ENCODE measurements around the gene INPP5A.

The INPP5A gene

GRCh38 chr10:132577350-132578003 lies 39.9 kb downstream of the INPP5A start:
- DNase-seq (ENCODE audit: extremely low spot score) = no peak
- no peak for TF ChIP-seq CTCF (IDR thresholded peaks at IDR 0.05; ENCODE audit: control extremely low read depth, extremely low read depth, low read depth, missing control alignments)
- CTCF ChIA-PET = no interaction called here
- POLR2A ChIA-PET = no interaction called here

- ChIA-PET CTCF (no interaction called here), POLR2A (no interaction called here)
- DNase-seq (ENCODE audit: extremely low spot score) = no peak
- TF ChIP-seq CTCF (IDR thresholded peaks at IDR 0.05; ENCODE audit: control extremely low read depth, extremely low read depth, low read depth, missing control alignments) = no peak
Measured at GRCh38 chr10:132578287-132578951, 40.8 kb downstream of the INPP5A start.

DNA sequence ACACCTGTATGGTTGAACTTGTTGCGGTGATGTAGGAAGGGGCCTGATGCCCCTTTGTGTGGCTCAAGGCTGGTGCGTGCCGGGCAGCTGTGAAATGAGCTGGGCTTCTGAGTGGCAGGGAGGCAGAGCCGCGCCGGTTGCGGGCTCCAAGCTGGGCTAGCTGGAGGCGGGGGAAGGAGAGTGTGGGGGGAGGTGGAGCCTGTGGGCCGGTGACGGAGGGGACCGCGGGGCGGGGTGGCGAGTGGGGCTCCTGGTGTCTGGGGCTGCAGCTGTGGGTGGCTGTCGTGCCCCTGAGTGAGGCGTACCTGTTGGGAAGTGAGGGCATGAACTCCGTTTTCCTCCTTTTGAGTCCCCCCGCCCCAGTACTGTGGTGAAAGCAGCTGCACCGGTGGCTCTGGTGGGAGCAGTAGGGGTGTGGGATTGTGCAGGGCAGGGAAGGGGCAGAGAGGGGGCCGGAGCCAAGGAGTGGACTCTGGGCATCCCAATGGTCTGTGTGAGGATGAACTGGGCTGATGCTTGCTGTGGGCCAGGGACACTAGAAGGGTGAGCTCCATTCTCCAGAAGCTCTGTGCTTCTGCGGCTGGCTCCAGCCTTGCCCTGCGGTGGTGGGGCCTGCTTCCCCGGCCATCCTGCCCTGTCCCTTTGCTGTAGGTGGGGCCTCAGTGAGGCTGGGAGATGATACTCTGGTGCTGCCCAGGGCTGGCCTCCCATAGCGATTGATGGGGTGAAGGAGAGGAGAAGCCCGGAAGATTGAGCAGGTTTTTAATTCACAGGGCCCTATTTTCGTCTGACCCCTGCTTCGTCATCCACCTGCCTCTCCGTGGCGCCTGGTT lies 41.7 kb downstream of the INPP5A start:
- CTCF ChIA-PET = no interaction called here
- DNase-seq (ENCODE audit: extremely low spot score) = no peak
- TF ChIP-seq CTCF (IDR thresholded peaks at IDR 0.05; ENCODE audit: control extremely low read depth, extremely low read depth, low read depth, missing control alignments) = no peak
- POLR2A ChIA-PET = no interaction called here

- ChIA-PET CTCF (no interaction called here), POLR2A (no interaction called here)
- DNase-seq (ENCODE audit: extremely low spot score) = no peak
- TF ChIP-seq CTCF (IDR thresholded peaks at IDR 0.05; ENCODE audit: control extremely low read depth, extremely low read depth, low read depth, missing control alignments) = no peak
Measured at GRCh38 chr10:132580143-132580542, 42.6 kb downstream of the INPP5A start.

- ChIA-PET CTCF (no interaction called here), POLR2A (no interaction called here)
- DNase-seq (ENCODE audit: extremely low spot score) = no peak
- no peak for TF ChIP-seq CTCF (IDR thresholded peaks at IDR 0.05; ENCODE audit: control extremely low read depth, extremely low read depth, low read depth, missing control alignments)
Measured at GRCh38 chr10:132580617-132581016, 43.0 kb downstream of the INPP5A start.

DNA sequence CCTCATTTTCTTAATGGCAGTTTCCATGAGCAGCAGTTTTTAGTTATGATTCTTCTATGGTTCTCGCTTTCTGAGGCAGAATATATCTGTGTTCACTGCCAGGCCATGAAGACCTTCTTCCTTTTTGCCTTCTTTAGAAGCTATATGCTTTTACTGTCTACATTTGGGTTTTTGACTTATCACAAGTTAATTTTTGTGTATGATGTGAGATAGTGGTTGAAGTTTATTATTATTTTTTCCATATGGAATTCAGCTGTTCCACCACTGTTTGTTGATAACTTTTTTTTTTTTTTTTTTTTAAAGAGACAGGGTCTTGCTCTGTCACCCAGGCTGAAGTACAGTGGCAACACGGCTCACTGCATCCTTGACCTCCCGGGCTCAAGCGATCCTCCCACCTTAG lies 44.5 kb downstream of the INPP5A start:
- no peak for TF ChIP-seq CTCF (IDR thresholded peaks at IDR 0.05; ENCODE audit: control extremely low read depth, extremely low read depth, low read depth, missing control alignments)
- no peak for DNase-seq (ENCODE audit: extremely low spot score)
- CTCF ChIA-PET = interaction anchor here (1.2 kb wide), 1 partner anchor 11 kb away, joined by 5 read pairs; no protein-coding TSS in a partner anchor
- POLR2A ChIA-PET = no interaction called here

All from GM10248 (cell line).